Right lobe of liver (tissue), 4 donors: ENCODE data around the gene MEGF8.

ENCODE experiments used
- POLR2A ChIP-seq: fragments of 450-650 bp; IDR thresholded peaks from one replicate; pipeline ENCODE4 v1.6.1; 2017; ENCODE audit warnings: antibody characterized with exemption, mild to moderate bottlenecking
- TF ChIP-seq, protein P1 (sequence below), 4 donors: fragments of 200-600 bp in 3 of 4; fragments of 450-650 bp in 1 of 4; IDR thresholded peaks; one replicate each; pipeline versions ENCODE4 v1.5.1 to v1.8.0; 2016 to 2022; ENCODE audit warnings: antibody characterized with exemption in 4 of 4, mild to moderate bottlenecking in 2 of 4
- donor health status: DM: no; HTN: no; CAD: no.
- donor health status: DM: no; HTN: no; CAD: no.
- donor health status: DM: no; HTN: yes; CAD: no.

DNA sequence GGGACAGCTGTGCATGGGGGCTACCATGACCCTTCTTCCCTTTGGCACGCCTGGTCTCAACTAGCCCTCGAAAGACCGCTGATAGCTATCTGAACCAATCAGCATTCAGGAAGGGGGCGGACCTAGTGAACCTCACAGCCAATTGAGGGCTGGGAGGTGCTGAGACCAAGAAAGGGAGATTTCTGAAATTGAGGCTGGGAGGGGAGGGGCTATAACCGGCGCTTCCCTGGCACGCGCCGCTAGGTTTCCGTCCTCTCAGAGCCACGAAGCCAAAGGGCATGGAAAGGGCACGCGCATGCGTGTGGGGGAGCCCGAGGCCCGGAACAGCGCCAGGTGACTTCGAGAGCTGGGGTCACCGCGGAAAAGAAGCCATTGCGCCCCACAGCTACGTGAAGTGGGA, 18.8 kb upstream of the MEGF8 start:
- TF ChIP-seq, protein P1, sequence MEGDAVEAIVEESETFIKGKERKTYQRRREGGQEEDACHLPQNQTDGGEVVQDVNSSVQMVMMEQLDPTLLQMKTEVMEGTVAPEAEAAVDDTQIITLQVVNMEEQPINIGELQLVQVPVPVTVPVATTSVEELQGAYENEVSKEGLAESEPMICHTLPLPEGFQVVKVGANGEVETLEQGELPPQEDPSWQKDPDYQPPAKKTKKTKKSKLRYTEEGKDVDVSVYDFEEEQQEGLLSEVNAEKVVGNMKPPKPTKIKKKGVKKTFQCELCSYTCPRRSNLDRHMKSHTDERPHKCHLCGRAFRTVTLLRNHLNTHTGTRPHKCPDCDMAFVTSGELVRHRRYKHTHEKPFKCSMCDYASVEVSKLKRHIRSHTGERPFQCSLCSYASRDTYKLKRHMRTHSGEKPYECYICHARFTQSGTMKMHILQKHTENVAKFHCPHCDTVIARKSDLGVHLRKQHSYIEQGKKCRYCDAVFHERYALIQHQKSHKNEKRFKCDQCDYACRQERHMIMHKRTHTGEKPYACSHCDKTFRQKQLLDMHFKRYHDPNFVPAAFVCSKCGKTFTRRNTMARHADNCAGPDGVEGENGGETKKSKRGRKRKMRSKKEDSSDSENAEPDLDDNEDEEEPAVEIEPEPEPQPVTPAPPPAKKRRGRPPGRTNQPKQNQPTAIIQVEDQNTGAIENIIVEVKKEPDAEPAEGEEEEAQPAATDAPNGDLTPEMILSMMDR (IDR thresholded peaks at IDR 0.05) = no peak
- TF ChIP-seq POLR2A = no peak
